ENCODE measurements around the gene MYL5.
"Not testable (repeated sequence)": the region's sequence is repeated elsewhere in the genome, so short reads cannot be mapped to it uniquely, and the experiment has no call there.

MYL5 gene

DNA sequence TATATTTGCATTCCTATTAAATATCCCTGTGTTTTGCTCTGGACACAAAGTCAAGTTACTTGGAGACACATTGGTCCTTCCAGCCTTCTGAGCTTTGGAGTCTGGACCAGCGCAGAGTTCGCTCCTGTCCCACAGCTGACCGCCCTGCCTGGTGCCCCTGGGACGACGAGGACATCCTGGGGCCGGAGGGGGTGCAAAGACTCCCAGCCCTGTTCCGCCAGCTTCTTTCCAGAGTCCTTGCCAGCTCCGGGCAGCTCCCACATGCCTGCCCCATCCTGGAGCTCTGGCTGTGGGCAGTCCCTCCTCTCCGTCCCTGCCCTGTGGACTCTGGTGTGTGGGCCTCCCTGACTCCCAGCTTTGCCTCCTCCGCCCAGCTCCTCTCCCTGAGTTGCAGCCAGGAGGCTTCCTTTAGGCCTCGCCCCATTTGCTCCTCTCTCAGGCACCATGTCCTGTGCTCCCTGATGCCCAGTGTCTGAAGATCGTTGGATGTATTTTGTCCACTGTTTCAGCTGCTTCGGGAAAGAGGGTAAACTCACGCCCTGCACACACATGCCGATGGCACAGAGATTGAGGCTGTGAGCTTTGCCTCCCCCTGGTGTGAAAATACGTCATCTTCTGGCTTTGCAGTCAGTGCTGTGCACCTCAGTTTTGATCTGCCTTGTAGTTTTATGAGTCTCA lies 26.4 kb downstream of the MYL5 start:
- no peaks in the 10 kb centered on the region for H3K9me3 ChIP-seq (ENCODE audit: control insufficient read depth, low read length)
- no peak overlapping the region for H3K4me3 ChIP-seq (ENCODE audit: low read length)
- peaks cover 9% of the 10 kb centered on the region for H3K4me1 ChIP-seq (ENCODE audit: control insufficient read depth, insufficient read depth, low read length)
- H3K9ac ChIP-seq (ENCODE audit: low read length), result no peak overlapping the region
- no peak for DNase-seq (ENCODE audit: low read depth)
- H3K27me3 ChIP-seq (replicated peaks; ENCODE audit: control insufficient read depth, insufficient read depth, low read length), result no peaks in the 10 kb centered on the region
- H3K36me3 ChIP-seq (ENCODE audit: control insufficient read depth, insufficient read depth, low read length, severe bottlenecking), result no peaks in the 10 kb centered on the region

GRCh38 chr4:702618-703048 lies 28.3 kb downstream of the MYL5 start:
- H3K4me1 ChIP-seq (ENCODE audit: control insufficient read depth, insufficient read depth, low read length), result peaks cover 14% of the 10 kb centered on the region
- no peaks in the 10 kb centered on the region for H3K27me3 ChIP-seq (replicated peaks; ENCODE audit: control insufficient read depth, insufficient read depth, low read length)
- H3K9me3 ChIP-seq (ENCODE audit: control insufficient read depth, low read length), result no peaks in the 10 kb centered on the region
- DNase-seq (ENCODE audit: low read depth), result no peak
- no peak overlapping the region for H3K9ac ChIP-seq (ENCODE audit: low read length)
- no peak overlapping the region for H3K4me3 ChIP-seq (ENCODE audit: low read length)
- no peaks in the 10 kb centered on the region for H3K36me3 ChIP-seq (ENCODE audit: control insufficient read depth, insufficient read depth, low read length, severe bottlenecking)

DNA sequence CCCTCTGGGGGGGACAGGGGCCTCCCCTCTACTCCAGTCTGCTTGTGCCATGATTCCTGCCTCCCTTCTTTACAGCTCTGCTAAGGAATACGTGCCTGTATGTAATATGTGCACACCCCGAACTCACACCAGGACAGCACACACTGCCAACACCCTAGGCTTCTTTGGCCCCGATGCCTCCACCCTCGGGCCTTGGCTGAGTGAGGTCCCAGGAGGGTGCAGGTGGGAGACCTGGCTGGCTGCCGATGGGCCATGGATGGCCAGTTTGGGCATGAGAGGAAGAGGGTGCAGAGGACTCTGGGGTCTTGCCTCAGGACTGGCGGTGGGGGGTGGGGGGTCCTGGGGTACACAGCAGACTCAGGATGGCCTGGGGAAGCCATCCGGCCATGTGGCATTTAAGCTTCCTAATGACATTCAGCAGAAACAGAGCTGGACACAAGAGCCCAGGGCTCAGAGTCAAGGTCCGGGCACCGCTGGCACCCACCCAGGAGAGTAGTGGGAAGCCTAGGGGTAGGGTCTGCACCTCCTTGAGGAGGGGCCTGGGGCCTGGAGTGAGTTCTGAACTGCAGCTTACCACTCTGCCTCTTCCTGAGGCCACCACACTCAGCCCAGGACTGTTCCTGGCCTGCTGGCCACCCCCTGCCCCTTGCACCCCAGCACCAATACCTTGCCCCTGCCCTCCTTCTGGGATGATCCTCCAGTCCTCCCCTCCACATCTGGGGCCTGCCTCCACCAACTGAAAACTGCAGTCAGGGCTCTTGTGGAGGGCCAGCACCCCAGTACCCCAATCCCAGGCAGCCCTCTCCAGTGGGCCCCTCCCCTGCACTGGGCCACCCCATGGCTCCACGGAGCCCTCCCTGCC lies 29.2 kb downstream of the MYL5 start:
- no peak overlapping the region for H3K4me3 ChIP-seq (ENCODE audit: low read length)
- H3K36me3 ChIP-seq (ENCODE audit: control insufficient read depth, insufficient read depth, low read length, severe bottlenecking), result no peaks in the 10 kb centered on the region
- no peaks in the 10 kb centered on the region for H3K9me3 ChIP-seq (ENCODE audit: control insufficient read depth, low read length)
- no peak overlapping the region for H3K9ac ChIP-seq (ENCODE audit: low read length)
- DNase-seq (ENCODE audit: low read depth), result no peak
- no peaks in the 10 kb centered on the region for H3K27me3 ChIP-seq (replicated peaks; ENCODE audit: control insufficient read depth, insufficient read depth, low read length)
- peaks cover 20% of the 10 kb centered on the region for H3K4me1 ChIP-seq (ENCODE audit: control insufficient read depth, insufficient read depth, low read length)

- Histone ChIP-seq H3K4me1 (ENCODE audit: control insufficient read depth, insufficient read depth, low read length) (peaks cover 23% of the 10 kb centered on the region), H3K9ac (ENCODE audit: low read length) (no peak overlapping the region), H3K9me3 (ENCODE audit: control insufficient read depth, low read length) (no peaks in the 10 kb centered on the region), H3K36me3 (ENCODE audit: control insufficient read depth, insufficient read depth, low read length, severe bottlenecking) (no peaks in the 10 kb centered on the region), H3K27me3 (replicated peaks; ENCODE audit: control insufficient read depth, insufficient read depth, low read length) (no peaks in the 10 kb centered on the region), H3K4me3 (ENCODE audit: low read length) (no peak overlapping the region)
- no peak for DNase-seq (ENCODE audit: low read depth)
Observed at GRCh38 chr4:704198-704891, 30.0 kb downstream of the MYL5 start.

DNA sequence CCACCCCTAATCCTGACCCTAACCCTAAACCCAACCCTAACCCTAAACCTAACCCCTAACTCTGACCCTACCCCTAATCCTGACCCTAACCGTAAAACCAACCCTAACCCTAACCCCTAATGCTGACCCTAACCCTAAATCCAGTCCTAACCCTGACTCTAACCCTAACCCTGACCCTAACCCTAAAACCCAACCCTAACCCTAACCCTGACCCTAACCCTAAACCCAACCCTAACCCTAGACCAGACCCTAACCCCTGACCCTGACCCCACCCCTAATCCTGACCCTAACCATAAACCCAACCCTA lies 30.6 kb downstream of the MYL5 start:
- Histone ChIP-seq H3K36me3 (ENCODE audit: control insufficient read depth, insufficient read depth, low read length, severe bottlenecking) (no peaks in the 10 kb centered on the region), H3K9me3 (ENCODE audit: control insufficient read depth, low read length) (no peaks in the 10 kb centered on the region), H3K9ac (ENCODE audit: low read length) (peak overlapping the region; percentile 90), H3K27me3 (replicated peaks; ENCODE audit: control insufficient read depth, insufficient read depth, low read length) (no peaks in the 10 kb centered on the region), H3K4me1 (ENCODE audit: control insufficient read depth, insufficient read depth, low read length) (peaks cover 21% of the 10 kb centered on the region), H3K4me3 (ENCODE audit: low read length) (peak overlapping the region; percentile 84)
- no peak for DNase-seq (ENCODE audit: low read depth)

DNA sequence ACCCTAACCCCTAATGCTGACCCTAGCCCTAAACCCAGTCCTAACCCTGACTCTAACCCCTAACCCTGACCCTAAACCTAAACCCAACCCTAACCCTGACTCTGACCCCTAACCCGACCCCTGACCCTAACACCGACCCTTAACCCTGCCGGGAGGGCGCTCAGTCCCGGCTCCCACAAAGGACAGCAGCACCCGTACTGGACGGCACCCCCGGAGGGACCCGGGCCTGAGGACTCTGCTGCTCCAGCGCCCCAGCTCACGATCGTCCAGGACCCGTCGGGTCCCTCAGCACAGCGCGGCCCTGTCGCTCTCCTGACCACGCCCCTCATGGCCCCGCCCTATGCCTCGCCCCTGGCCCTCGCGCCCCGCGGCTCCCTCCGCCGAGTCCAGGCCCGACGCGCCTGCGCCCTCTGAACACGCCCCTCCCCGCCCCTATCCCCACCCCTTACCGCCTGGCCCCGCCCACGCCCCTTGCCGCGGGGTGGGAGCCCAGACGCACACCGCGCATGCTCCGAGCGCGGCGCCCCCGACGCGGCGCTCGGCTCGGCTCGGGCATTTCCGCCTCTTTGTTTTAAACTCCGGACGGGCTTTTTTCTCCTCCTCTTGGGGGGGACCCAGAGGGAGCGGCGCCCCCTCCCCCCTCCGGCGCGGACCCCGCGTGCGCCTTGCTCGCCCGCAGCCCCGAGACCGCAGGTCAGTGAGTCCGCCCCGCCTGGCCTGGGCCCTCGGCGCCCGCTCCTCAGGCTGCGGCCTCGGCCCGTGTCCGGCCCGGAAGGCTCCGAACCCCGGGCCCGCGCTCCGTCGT lies 31.1 kb downstream of the MYL5 start, which contains the start of gene PCGF3:
Gene PCGF3 (plus strand): TSS at position 555 of the 805 bp plus-strand sequence. CDS start 27,849 bp downstream, outside the sequence.
- H3K27me3 ChIP-seq (replicated peaks; ENCODE audit: control insufficient read depth, insufficient read depth, low read length), result no peaks in the 10 kb centered on the region

DNA sequence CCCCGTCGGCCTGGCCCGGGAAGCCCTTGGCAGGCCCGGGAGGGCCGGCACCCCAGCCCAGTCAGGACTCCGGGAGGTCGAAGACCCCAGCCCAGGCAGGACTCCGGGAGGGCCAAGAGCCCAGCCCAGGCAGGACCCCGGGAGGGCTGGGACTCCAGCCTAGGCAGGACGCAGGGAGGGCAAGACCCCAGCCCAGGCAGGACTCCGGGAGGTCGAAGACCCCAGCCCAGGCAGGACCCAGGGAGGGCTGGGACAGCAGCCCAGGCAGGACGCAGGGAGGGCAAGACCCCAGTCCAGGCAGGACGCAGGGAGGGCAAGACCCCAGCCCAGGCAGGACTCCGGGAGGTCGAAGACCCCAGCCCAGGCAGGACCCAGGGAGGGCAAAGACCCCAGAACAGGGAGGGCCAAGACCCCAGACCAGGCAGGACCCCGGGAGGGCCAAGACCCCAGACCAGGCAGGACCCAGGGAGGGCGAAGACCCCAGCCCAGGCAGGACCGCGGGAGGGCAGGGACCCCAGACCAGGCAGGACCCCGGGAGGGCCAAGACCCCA lies 31.8 kb downstream of the MYL5 start:
- not testable (repeated sequence) for H3K9me3 ChIP-seq (ENCODE audit: control insufficient read depth, low read length); H3K36me3 ChIP-seq (ENCODE audit: control insufficient read depth, insufficient read depth, low read length, severe bottlenecking); DNase-seq (ENCODE audit: low read depth); H3K27me3 ChIP-seq (replicated peaks; ENCODE audit: control insufficient read depth, insufficient read depth, low read length)
- Histone ChIP-seq H3K4me3 (ENCODE audit: low read length) (peak overlapping the region; percentile 96), H3K9ac (ENCODE audit: low read length) (peak overlapping the region; percentile 100), H3K4me1 (ENCODE audit: control insufficient read depth, insufficient read depth, low read length) (peaks cover 23% of the 10 kb centered on the region)

More for the DNA sequence above, 31.1 kb downstream of the MYL5 start, which contains the start of gene PCGF3:
- peak within 1 kb of the TSS; percentile 100 for H3K9ac ChIP-seq (ENCODE audit: low read length)
- no peaks in the 10 kb centered on the region for H3K36me3 ChIP-seq (ENCODE audit: control insufficient read depth, insufficient read depth, low read length, severe bottlenecking)
- no peaks in the 10 kb centered on the region for H3K9me3 ChIP-seq (ENCODE audit: control insufficient read depth, low read length)
- peak; percentile 99 for DNase-seq (ENCODE audit: low read depth)
- peak within 1 kb of the TSS; percentile 96 for H3K4me3 ChIP-seq (ENCODE audit: low read length)
- H3K4me1 ChIP-seq (ENCODE audit: control insufficient read depth, insufficient read depth, low read length), result peaks cover 23% of the 10 kb centered on the region

DNA sequence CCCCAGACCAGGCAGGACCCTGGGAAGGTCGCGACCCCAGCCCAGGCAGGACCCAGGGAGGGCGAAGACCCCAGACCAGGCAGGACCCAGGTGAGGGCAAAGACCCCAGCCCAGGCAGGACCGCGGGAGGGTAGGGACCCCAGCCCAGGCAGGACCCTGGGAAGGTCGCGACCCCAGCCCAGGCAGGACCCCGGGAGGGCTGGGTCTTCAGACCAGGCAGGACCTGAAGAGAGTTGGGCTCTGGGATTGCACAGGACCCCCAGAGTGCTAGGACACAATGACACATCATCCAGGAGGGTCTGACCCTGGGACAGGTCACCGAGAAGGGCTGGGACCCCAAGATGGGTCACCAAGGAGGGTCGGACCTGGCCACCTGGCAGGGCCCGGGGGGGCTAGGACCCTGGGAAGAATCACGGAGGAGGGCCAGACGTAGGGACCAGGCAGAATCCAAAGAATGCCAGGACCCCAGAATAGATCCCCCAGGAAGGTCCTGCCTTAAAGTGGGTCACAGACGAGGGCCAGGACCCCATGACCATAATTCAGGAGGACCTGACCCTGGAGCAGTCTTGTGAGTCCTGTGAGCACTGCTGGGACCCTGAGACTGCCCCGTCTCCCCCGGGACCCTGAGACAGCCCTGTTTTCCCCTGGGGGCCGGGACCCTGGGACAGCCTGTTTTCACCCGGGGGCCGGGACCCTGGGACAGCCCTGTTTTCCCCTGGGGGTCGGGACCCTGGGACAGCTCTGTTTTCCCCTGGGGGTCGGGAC lies 32.7 kb downstream of the MYL5 start:
- Histone ChIP-seq H3K4me1 (ENCODE audit: control insufficient read depth, insufficient read depth, low read length) (peaks cover 23% of the 10 kb centered on the region), H3K4me3 (ENCODE audit: low read length) (peak overlapping the region; percentile 96), H3K36me3 (ENCODE audit: control insufficient read depth, insufficient read depth, low read length, severe bottlenecking) (no peaks in the 10 kb centered on the region), H3K9me3 (ENCODE audit: control insufficient read depth, low read length) (no peaks in the 10 kb centered on the region), H3K9ac (ENCODE audit: low read length) (peak overlapping the region; percentile 100), H3K27me3 (replicated peaks; ENCODE audit: control insufficient read depth, insufficient read depth, low read length) (no peaks in the 10 kb centered on the region)
- DNase-seq (ENCODE audit: low read depth), result no peak

- Histone ChIP-seq H3K4me3 (ENCODE audit: low read length) (peak overlapping the region; percentile 55), H3K27me3 (replicated peaks; ENCODE audit: control insufficient read depth, insufficient read depth, low read length) (no peaks in the 10 kb centered on the region), H3K4me1 (ENCODE audit: control insufficient read depth, insufficient read depth, low read length) (peaks cover 23% of the 10 kb centered on the region), H3K9me3 (ENCODE audit: control insufficient read depth, low read length) (no peaks in the 10 kb centered on the region), H3K36me3 (ENCODE audit: control insufficient read depth, insufficient read depth, low read length, severe bottlenecking) (no peaks in the 10 kb centered on the region), H3K9ac (ENCODE audit: low read length) (no peak overlapping the region)
- no peak for DNase-seq (ENCODE audit: low read depth)
Observed at GRCh38 chr4:707929-708630, 33.7 kb downstream of the MYL5 start.

- Histone ChIP-seq H3K36me3 (ENCODE audit: control insufficient read depth, insufficient read depth, low read length, severe bottlenecking) (no peaks in the 10 kb centered on the region), H3K27me3 (replicated peaks; ENCODE audit: control insufficient read depth, insufficient read depth, low read length) (no peaks in the 10 kb centered on the region), H3K9ac (ENCODE audit: low read length) (no peak overlapping the region), H3K4me3 (ENCODE audit: low read length) (peak overlapping the region; percentile 55), H3K9me3 (ENCODE audit: control insufficient read depth, low read length) (no peaks in the 10 kb centered on the region), H3K4me1 (ENCODE audit: control insufficient read depth, insufficient read depth, low read length) (peaks cover 23% of the 10 kb centered on the region)
- no peak for DNase-seq (ENCODE audit: low read depth)
Observed at GRCh38 chr4:708631-708933, 34.2 kb downstream of the MYL5 start.

Measured in adipocyte (in vitro differentiated cells).